ENCODE measurements around the gene DNAH3.
"Not testable (repeated sequence)": the region's sequence is repeated elsewhere in the genome, so short reads cannot be mapped to it uniquely, and the experiment has no call there.

Gene DNAH3

DNA sequence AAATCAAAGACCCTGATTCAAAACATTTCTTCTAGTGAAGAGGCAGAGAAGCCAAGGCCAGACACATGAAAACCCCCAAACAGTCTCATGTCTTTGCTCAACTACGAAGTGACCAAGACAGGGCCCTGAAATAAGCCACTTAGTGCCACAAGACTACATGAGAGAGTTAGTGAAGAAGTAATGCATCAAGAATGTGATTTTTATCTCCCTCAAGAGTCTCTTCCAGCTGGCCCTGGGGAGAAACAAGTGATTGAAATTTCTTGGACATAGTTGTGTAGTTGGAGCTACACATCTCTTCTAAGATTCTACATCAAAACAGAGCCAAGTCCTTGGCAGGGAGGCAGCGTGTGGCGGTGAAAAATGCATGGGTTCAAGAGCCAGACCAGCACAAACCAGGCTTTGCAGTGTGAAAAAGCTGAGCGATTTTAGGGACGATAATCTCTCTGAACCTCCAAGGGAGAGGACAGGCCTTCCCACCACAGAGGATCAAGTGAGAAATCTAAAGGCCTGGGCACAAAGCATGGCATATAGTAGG, 219.5 kb downstream of the DNAH3 start:
- DNase-seq: no peak

DNA sequence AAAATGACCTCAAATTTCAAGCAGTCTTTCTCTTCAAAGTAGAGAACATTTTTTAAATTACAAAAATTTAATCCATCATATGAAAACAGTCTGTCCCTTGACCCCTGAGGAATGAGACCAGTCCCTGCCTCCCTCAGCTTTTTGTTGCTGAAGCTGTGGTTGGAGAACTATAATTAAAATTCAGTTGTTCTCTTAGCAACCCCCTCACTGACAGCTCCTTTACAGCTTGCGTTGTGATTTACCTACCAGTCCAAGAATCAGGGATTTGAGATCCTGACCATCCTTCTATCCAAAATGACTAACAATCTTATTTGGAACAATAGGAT, 220.3 kb downstream of the DNAH3 start:
- DNase-seq: no peak

DNA sequence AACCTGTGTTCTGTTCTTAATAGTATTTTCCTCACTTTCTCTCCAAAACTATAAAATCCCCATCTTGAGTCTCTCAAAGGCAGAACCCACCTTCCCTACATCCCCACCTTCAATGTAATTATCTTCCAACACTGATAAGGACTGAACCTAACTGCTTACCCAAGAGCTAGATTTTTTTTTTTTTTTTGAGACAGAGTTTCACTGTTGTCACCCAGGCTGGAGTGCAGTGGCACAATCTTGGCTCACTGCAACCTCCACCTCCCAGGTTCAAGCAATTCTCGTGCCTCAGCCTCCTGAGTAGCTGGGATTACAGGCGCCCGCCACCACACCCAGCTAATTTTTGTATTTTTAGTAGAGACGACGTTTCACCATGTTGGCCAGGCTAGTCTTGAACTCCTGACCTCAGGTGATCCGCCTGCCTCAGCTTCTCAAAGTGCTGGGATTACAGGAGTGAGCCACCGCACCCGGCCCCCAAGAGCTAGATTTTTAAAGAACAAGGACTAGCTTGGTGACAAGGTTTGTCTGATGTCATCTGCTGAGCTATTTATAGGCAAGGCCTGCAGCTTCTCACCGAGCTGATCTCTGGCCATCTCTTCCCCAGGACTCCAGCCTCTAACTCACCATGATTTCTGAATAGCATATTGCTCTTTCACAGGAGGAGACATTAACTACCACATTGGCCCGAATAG, 220.8 kb downstream of the DNAH3 start:
- not testable (repeated sequence) for DNase-seq

DNA sequence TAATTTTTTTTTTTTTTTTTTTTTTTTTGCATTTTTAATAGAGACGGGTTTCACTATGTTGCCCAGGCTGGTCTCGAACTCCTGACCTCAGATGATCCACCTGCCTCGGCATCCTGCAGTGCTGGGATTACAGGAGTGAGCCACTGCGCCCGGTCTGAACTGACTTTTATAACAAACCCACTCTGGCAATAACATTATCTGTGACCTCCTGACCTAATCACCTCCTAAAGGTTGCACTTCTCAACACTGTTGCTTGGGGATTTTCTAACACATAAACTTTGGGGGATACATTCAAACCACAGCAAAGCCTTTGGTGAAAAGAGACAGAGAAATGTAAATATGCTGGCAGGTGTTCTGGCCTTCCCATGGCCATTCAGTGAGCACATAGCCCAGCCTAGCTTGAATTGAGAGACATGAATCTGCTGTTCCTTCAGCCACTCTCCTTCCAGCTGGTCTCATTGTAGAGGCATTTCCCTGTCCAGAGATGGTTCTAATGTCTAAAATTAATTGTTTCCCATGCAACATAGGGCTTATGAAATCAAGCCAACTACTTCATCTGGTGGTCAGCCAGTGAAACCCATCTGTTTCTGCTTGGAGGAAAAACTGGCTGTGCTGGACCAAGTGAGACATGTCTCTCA, 221.8 kb downstream of the DNAH3 start:
- DNase-seq: no peak

DNA sequence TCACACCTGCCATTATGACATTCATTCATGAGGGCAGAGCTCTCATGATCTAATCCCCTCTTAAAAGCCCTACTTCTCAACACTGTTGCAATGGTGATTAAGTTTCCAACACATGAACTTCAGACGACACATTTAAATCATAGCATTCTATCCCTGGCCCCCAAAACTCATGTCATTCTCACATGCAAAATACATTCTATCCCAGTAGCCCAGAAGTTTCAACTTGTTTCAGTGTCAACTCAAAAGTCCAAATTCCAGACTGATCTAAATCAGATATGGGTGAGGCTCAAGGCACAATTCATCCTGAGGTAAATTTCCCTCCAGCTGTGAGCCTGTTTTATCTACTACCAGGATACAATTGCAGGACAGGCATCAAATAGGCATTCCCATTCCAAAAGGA, 224.9 kb downstream of the DNAH3 start:
- DNase-seq: no peak

DNA sequence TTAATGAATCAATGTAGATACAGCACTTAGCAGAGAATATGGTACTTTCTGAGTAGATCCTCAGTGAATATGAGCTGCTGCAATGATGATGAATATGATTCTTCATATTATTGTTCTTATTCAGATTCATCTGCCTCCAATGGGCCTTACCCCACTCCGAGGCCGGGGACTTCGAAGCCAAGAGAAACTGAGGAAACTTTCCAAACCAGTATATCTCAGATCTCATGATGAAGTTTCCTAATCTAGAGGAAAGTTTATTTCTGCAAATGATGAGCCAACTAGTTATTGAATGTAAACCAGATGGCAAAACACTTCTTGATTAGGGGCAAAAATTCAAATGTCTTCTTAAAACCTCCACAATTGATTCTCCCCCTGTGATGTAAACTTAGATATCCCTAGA, 226.8 kb downstream of the DNAH3 start:
- DNase-seq: no peak

DNA sequence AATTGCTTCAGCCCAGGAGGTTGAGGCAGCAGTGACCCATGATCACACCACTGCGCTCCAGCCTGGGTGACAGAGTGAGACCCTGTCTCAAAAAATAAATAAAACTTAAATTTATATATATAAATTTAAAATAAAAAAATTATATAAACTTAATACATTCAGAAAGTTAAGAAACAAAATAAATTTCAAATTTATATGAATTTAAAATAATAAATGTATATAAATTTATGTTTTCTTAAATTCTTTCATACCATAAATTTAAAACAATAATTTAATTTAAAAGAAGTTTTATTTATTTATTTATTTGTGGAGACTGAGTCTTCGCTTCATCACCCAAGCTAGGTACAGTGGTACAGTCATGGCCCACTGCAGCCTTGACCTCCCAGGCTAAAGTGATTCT, 229.8 kb downstream of the DNAH3 start:
- DNase-seq: no peak

DNA sequence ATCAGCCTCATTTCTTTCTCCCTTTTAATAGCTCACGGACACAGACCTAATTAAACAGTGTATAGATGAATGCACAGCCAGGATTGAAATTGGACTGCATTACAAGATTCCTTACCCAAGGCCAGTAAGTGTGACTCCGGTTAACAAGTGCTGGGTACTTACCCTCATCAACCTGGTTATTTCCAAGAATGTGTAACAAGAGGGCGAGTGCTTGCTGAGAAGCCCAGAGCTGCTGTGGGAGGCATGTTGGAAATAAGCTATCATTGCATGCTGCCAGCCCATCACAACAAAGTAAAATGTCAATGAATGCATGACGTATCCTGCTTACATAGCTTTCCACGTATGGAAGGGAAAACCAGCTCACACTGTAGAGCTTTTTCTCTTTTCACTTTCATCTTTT, 230.6 kb downstream of the DNAH3 start:
- no peak for DNase-seq

DNA sequence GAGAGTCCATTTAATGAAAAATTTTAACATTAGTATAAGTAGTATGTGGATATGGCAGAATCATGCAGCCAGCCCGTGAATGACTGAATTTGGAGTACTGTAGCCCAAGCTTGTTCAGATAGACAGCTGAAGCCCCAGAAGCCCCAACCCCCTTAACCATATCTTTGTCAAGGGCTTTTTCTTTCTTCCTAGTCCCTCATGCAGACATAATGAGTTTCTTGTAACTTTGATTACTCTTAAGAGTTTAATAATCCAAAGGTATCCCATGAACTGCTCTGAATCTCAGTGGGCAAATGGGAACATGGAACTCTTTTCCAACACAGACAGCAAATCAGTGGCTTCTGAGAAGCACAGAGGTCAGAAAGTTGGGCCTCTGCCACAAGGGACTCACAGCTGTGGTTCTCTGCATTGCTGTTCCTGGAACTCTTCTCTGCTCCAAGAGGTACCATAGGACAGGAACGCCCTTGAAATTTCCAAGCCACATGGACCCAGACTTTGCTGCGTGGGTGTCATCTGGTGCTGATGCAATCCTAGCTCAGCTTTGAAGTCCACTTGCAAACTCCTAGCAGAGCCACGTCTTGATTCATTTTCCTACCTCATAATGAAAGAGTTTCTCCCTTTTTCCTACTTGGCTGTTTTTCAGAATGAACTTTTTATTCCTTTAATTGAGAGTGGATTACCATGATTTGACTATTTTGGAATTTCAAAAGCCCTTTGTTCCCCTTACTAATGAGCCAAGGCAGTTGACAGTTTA, 232.0 kb downstream of the DNAH3 start:
- DNase-seq: no peak

DNA sequence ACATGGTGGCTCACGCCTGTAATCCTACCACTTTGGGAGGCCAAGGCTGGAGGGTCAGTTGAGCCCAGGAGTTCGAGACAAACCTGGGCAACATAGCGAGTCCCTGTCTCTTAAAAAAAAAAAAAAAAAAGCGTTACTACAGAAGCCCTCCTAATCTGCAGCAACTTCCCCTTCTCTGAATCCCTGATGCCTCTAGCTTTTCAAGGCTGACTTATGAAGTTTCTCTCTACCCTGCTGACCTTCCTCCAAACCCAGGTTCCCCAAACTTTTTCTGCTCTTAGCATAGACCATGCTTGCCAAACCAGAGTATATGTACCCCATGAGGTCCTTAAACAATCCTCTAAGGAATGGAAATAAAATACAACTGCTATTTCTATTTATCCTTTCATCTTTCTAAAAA, 233.7 kb downstream of the DNAH3 start:
- DNase-seq: no peak

DNA sequence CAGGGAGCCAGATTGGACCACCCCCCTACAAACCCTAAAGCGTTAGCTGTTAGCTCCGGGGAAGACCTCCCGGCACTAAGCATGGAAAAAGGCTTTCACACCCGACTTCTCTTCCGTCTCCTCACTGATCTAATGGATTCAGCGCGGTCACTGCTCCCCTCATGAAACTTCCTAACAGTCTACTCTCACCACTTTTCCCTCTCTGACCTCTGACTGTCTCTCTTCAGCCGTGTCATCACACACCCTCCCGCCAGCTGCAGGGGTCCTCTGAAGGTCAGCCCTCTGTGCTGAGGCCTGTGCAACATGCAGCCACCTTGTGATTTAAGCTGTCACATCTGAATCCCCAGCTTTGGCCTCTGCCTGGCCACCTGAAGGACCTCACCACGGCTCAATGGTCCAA, 234.4 kb downstream of the DNAH3 start:
- no peak for DNase-seq

DNA sequence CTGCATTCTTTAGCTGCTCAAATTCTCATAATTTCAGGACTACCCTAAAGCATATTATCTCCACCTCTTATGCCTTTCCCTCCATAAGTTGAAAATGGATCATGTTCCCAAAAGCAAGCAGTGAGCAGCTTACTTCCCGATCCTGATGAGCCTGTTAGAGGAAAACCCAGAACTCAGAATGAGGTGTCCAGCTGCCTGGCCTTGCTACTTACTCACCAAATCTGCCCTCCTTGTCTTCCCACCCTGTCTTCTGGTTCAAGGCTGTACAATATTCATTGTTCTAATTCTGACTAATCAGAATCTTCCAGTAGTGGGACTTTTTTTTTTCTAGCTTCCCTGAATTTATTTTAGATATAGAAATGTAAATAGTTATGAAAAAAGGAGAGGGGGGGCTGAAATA, 239.3 kb downstream of the DNAH3 start:
- no peak for DNase-seq

DNA sequence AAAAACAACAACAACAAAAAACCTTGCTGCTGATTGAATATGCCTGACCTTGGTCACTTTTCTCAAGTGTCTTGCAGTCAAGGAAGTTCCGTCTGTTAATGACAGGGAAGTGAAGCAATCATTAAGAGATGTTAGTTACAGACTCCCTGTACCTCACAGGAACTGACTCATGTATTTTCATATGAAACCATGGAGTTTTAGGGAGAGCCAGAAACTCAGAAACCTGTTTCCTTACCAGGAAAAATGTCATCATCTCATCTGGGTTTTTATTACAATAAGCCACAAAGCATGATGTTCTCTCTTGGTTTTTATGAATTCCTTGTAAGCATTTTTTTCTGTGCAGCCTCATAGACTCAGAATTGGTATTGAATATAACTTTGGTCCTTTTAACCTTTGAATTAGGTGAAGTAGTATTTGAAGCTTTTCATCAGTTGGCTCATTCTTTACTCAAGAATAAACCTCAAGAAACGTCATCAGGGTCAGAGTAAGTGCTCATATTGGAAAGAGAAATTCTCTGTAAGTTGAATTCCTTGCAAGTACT, 239.8 kb downstream of the DNAH3 start:
- DNase-seq: no peak

DNA sequence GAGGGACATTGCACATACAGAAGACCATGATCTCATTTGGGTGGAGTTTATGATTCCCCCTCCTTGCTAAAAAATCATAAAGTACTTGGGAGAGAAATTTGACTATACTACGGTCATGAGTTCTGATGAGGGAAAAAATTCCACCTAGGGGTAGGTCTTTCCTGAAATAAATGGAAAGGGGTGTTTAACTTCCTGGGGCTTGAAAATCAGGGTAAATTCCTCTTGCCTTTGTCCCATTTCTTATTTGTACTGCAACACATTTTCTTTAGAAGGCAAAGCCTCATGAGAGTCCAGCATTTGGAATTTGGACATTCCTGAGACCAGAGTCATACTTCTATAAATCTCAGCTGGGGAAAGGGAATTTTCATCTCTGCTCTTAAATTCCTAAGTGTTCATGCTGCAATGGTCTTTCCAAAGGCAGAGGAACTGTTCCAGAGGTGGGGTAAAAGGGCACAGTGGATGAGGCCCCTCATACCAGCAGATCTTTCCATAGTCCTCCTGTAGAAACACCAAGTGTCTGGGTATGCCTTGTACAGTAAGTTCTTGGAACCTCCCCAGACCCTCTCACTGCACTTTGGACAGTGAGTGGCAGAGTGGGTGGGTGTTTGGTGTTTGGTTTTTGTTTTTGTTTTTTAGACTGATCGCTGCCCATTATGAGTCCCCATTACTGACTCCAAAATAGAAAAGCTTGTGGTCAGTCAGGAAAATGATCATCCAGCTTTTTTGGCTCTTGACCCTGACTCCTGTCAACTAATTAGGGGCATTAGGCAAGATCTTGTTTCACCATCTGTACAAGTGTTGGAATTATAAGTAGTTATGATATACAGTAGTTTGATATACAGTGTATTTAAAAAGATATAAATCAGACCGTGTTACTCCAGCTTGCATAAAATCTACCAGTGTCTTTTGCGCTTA, 244.0 kb downstream of the DNAH3 start:
- no peak for DNase-seq

DNA sequence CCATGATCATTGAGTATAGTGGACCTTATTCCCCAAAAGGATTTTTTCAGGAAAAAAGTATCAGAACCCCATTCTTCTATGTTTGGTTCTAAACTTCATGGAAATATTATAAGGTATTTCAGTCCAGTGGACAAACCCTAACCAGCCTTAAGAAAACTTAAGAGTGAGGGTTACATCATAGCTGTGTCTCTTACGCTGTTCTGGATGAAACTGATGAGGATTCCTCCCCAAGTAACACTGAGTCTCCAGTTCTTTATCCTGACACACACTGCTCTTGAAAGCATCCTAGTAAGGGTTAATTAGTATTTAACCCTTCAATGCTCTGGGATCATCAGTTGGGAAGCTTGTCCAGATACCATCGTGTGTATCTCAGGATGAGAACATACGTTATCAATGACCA, 245.1 kb downstream of the DNAH3 start:
- DNase-seq: no peak

DNA sequence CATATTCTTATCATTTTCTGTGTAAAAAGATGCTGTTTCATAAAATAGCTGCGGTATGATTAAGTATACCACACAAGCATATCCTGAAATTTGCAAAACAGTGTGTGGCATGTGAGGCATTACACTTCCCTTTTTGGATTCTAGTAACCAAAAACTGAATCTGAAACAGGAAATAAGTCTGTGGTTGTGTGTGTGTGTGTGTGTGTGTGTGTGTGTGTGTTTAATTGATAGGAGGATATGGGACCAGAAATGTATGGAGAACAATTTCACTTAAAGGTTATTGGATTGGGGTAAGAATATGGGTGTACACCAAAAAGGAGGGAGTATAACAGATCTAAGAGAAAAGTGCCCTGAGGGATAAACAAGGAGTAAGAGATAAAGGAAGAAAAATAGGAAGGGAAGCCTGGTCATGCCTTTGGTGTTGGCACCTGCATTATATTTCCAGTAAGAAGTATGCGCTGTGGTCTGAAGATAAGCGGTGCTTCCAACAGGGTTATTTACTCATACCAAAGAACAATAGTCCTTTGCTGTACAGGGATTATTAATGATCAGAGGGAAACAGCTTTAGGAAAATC, 246.1 kb downstream of the DNAH3 start:
- DNase-seq: peak; percentile 1 to 26

DNA sequence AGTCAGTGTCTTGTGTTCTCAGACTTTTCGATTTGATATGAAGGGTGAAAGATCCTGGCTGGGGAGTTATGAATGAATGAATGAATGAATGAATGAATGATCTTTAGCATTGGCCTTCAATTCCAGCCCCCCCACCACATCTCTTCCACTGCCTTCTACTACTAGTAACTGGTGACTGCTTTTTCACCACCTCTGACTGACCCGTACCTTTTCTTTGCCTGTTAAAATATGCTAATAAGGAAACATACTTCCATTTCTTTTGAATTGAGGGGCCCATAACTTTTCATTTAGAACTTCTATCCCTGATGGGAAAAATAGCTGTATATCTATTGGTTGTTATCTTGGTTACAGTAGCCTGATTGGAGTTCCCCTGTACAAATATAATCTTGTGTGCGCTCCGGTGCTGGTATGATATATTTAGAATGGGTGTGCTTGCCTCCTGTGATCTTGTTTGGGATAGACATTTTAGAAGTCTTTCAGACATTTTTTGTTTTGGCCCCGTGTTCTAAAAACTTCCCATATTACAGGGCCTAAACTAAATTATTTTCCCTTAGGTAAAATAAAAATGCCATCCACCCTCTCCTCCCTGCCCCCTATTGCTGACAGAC, 246.6 kb downstream of the DNAH3 start:
- no peak for DNase-seq

DNA sequence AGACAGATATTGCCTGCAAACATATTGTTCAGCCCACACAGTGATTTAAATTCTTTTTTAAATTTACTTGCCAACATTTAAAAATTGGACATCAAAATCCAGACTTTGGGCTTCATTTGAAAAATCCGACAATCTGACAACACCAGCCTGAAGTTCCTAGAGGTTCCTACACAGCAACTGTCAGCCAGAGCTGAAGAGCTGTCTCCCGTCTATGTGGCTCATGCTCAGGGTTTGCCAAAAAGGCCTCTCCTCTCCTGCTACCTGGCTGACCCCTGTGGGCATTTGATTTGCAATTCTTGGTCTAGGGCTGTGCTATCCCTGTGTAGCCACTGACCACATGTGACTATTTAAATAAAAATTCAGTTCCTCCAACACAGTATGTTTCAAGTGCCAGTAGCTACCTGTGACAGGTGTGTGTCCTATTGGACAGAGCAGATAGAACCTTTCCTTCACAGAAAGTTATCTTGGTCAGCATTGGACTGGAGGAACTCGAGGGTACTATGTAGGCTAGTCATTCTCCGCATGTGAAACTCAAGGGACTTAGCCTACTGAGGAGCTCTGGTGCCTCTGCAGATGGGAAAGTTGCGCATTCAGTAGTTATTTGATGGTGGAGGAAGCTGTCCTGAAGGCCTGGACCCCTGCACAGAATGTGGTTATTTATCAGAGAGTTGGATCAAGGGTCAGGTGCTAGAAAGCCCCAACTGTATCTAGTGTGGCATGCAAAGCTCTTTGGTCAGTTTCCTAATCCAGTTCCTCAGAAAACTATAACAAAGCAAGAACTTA, 247.3 kb downstream of the DNAH3 start:
- DNase-seq: no peak

DNA sequence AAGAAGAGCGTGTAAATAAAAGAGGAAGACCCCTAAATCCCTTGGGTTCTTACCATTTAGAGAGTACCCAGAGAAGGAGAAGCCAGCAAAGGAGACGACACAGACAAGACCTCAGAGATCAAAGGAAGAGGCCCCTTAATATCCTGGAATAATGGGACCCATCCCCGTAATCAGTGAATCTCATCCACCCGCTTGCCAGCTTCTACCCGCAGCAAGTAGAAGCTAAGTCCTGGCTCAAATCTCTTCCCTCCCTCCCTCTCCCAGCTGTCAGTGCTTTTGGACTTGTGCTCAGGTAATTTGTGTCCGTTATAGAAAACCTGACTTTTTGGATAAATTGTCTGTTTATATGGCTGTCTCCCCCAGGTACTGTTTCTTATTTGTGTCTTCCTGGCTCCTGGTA, 248.2 kb downstream of the DNAH3 start:
- no peak for DNase-seq

DNA sequence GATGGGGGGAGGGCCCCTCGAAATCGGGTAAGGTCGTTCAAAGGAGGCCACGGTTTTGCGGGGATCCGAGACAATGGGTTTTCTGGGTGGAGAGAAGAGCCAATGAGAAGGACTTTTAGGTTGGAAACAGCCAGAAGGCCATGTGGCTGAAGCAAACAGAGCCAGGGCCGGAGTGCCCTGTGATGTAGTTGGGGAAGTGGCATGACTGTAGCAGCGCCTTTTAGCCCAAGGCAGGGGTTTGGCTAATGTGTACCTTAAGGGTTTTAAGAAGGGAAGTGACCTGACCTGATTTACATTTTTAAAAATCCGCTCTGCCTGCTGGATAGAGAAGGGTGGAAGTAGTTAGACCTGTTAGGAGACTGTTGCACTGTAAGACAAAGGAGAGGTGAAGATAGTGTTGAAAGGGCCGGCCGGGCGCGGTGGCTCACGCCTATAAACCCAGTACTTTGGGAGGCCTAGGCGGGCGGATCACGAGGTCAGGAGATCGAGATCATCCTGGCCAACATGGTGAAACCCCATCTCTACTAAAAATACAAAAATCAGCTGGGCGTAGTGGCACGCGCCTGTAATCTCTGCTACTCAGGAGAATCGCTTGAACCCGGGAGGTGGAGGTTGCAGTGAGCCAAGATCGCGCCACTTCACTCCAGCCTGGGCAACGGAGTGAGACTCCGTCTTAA, 249.1 kb downstream of the DNAH3 start:
- DNase-seq: peak; percentile 7 to 12

DNA sequence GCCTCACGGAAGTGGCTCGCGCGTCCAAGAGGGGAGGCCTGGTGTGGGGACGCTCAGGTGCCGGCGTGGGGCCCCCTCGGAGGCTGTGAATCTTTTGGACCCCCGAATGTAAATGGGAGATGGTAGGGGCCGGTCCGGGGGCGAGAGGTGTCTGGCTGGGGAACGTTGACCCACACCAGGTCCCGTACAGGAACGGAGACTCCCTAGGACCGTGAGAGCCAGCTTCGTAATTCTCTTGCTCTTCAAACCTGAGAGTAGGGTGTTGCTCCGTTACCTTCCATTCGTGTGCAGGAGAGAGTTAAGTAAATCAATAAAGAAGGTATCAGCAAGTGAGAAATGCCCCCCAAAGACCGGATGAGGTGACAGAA, 249.6 kb downstream of the DNAH3 start:
- DNase-seq: no peak

Measured in activated CD4-positive, alpha-beta T cell treated with anti-CD3 and anti-CD28 coated beads for 4 hours (primary cell).